Measurements from ENCODE around the gene SLC6A2.

SLC6A2 gene

DNA sequence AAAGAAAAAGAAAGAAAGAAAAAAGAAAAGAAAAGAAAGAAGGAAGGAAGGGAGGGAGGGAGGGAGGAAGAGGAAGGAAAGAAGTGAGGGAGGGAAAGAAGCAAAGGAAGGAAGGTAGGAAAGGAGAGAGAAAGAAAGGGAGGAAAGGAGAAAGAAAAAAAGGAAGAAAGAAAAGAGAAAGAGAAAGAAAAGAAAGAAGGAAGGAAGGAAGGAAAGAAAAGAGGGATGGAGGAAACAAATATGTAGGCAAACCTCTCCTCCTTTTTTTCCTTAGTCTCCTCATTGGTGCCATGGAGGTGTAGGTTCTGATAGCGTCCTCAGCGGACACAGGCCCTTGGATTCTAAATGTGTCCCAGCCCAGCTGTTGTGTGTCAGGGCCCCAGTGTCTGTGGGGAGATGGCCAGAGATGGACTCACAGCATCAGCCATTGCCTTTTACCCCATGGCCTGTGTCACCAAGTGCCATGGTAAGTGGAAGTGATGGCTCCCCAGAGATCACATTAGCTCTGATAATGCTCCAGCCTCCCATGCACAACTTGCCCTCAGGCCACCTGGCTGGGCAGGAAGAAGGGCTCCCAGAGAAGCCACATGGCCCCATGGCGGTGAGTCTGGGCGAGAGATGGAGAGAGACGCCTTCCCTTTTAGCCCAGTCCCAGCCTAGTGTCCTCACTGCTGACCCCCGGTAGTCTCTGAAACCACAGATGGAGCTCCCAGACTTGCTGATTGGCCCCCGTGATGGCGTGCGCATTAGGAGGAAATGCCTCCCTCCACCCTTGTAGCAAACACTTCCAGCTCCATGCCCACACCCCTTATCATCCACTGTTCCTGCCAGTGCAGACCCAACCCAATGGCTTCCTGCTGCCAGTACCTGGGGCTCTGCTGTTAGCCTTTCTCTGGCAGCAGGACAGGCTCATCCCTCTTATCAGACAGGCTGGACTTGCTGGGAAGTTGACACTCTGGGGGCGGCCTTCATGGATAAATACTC is 3.7 kb upstream of the SLC6A2 start:
- no peak for DNase-seq

DNA sequence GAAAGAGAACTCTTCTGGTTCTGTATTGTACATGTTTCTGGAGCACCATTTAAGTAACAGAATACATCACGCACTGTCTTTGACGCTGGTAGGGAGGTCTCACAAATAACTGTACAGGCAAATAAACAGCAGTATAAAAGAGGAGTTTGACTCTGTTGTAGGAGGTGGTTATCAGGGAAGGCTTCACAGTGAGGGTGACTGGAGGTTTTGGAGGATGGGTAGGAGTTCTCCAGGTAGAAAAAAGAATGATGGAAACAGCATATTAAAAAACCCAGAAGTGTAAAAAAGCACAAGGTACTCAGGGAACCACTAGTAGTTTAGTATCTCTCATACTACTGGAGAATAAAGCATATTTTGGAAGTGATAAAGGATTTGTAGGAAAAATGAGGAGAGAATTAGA is 2.7 kb upstream of the SLC6A2 start:
- no peak for DNase-seq

DNA sequence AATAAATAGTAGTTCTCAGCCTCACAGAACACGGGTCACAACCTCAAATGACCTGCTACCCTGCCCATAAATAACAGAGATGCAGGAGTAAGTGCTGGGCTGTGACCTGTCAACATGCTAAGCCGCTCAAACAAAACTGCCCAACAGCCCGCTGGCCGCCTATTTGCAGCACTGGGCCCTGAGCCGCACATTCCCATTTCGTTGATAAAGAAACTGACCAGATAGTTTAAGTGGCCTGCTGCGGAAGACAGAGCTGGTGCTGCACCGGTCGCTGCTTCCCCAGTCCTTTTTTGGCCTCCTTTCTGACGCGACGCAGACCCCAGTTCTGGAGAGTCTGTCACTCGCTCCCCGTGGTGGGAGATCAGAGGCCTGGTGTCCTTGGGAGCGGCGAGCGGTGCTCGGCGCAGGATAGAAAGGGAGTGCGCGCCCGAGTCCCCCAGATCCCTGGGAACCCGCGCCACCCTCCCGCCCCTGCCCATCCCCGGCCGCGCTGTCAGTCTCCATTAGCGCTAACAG is 349 bp upstream of the SLC6A2 start:
- DNase-seq = no peak

DNA sequence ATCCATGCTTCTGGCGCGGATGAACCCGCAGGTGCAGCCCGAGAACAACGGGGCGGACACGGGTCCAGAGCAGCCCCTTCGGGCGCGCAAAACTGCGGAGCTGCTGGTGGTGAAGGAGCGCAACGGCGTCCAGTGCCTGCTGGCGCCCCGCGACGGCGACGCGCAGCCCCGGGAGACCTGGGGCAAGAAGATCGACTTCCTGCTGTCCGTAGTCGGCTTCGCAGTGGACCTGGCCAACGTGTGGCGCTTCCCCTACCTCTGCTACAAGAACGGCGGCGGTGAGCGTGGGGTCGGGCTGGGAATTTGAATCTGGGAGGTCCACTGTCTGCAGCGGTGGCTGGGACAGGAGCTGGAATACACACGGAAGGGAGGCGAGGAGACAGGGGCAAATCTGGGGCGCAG is 904 bp downstream of the SLC6A2 start:
- no peak for DNase-seq

DNA sequence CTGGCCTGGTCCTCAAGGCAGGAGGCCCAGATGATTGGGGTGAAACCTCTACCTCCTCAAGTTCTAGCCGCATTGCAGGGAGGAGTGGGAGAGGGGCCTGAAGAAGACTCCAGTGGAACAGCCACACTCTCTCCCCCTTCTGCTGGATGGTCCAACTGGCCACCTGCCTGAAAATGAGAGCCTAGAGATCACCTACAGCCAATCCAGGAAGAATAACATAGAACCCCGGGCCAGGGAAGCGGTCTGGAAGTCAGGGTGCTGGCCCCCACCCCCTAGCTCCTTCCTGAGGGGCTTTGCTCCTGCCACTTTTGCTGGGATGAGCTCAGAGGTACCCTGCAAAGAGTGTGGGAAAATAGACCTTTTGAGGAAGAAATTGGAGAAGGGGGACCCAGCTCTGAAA is 1.8 kb downstream of the SLC6A2 start:
- DNase-seq = no peak

DNA sequence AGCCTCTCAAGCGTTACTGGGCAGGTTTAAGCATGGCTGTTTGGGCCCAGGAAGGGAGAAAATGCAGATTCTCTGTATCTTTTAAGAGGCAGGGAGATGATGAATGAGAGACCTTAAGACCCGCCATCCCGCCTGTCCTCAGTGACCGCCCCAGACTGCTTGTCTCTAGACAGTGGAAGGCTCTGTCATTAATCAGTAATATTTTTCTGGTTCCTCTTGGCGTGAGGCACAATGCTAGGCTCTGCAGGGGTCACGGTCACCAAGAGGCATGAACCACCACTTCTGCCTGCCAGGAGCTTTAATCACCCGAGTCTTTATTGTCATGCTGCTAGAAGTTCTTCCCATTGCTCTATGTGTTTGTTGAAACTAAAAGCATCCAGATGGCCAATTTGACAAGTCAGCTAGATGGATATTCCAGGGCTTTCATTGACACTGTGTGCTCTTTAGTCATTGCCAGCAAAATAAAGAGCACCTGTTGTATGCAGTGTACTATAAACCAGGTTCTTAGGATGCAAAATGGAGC is 3.2 kb downstream of the SLC6A2 start:
- no peak for DNase-seq

DNA sequence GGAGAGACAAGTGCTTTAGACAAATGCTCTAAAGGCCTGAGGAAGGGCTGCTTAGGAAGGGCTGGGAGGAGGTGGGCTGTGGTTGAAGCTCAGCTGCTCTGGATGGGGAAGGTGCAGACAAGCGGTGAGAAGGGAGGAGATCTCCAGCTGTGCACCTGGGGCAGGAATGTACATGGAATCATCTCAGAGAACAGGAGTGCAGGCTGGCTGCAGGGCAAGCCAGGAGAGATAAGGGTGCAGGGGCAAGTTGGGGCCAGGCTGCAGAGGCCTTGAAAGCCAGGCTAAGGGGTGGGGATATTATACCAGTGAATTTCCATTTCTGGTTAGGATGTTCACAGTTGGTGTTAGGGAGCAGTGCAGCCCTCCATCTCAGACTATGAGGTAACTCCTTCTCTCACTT is 4.2 kb downstream of the SLC6A2 start:
- DNase-seq = no peak

DNA sequence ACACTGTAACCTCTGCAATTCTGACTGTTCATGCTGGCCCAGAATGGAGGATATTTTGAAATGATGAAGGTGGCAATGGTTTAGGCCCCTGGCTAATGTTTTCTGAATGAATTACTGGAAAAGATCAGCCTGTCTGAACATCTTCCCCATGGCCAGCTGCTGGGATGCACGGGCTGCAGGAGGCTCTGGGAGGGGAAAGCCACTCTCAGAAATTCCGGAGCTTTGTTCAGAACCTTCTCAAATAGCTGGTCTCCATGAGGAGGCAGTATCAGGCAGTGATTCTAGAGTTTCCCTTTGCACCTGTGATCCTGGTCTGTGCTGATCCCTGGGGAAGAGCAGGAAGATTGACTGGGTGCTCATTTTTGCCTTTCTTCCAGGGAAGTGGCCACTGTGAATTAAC is 5.0 kb downstream of the SLC6A2 start:
- DNase-seq = no peak

DNA sequence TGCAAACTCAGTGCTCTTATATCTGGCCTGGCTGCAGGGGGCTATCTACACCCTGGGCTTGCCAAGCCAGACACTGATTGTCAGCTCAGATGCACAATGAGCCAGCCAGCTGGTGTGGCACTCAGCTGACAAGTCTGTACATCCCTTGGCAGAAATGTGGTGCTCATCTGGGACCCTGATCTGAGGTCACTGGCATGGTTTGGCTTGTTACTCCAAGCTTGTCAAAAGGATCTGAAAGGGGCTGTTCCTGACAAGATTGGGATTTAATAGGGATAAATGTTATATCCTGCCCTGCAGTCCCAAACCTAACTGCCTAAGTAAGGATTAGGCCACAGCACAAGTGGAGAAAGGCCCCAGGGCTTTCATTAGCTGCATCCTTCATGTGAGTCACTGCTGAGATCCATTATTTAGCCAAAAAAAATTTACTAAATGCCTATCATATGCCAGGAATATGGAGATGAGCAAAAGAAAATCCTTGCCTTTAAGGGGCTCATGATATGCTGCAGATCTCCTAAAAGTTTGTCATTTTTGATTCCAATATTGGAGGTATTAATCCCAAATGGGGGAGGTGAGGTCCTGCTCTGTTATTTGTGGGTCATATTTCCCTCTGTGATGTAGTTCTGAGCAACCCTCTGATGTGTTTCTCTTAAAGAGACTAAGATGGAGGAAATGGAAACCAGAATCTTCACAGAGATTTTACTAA is 6.3 kb downstream of the SLC6A2 start:
- no peak for DNase-seq

DNA sequence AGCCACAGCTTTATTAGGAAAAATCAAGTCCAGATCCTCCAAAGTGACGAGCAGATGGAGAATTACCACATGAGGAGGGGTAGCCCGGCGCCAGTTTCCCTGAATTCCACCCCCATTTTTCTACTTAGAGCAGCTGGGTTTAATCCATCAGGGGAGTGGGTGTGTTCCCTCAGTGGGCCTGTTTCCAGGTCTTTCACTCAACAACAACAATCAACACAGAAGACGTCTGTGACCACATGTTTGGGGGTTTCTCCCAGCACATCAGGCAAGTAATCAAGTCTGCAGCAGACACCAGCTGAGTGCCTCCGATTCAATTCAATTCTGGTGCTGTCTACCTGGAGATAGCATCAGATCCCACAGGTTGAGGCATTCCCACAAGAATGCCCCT is 6.8 kb downstream of the SLC6A2 start:
- no peak for DNase-seq

DNA sequence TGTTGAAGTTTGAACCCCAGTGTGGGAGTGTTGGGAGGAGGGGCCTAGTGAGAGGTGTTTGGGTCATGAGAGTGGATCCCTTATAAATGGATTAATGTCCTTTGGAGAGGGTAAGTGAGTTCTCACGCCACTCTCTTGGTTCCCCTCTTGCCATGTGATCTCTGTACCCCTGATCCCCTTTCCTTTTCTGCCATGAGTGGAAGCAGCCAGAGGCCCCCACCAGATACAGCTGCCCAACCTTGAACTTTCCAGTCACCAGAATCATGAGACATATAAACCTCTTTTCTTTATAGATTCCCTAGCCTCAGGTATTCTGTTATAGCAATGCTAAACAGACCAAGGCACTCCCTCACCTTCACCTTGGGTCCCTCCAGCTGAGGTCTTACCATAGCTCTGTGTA is 7.4 kb downstream of the SLC6A2 start:
- DNase-seq = no peak

DNA sequence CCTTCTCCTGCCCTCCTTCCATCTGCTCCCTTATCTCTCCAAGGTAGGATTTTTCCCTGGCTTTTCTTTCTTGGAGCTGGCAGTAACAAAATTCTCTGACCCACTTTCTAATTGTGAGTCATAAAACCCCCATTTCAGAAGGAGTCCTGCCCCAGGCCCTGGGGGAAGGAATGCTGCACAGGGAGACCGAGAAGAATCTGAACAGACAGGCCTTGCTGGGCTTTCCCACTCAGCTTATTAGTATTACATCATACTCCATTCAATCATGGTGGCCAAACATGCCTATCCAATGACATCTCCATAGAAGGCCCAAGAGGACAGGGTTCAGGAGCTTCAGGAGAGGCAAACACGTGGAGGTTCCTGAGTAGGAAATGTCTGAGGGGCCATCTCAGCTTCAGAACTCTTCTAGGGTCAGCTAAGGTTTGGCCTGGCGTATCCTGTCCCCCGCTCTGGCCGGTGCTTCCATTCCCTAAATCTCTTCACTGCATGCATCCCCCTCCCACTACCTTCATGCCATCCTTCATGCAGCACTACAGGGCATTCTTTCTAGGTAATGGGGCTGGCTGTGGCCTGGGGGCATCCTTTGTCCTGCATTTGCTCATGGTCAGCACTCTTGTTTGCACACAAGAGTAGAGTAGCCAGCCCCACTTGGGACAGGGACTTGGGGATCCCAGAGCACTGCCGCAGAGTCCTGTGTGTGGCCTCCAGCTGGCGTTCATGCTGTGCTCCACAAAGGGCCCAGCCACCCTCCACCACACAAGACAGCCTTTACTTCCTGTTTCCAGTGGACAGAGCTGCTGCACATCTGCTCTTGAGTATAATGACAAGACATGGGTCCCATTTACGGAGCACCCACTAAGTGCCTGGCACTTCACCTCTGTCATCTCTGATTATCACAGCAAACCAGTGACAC is 8.2 kb downstream of the SLC6A2 start:
- DNase-seq = no peak

DNA sequence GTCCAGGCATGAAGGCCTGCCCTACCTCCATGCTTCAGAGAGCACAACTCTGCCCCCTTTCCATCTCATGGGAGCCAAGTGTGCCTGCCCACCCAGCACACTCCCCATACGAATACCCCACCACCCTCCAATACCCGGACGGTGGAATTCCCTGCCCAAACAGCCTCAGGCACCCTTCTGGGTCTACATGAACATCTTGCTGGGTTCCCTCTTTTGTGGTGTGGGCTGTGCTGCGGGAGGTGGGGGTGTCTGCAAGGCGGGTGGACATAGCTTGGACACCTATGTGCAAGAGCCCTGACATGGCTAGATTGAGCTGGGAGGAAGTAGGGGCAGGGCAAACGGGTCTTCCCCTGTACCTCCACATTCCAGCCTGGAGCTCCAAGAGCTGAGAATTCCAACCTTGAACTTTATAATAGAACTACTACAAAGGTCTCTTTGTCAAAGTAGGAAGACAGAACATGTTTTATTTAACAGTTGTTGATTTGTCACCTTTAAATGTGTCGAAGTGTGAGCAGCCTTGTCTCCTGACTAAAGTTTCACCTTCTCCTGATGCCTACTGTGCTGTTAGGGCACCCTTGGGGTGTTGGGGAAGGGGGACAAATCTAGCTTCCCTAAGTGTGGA is 9.1 kb downstream of the SLC6A2 start:
- no peak for DNase-seq

DNA sequence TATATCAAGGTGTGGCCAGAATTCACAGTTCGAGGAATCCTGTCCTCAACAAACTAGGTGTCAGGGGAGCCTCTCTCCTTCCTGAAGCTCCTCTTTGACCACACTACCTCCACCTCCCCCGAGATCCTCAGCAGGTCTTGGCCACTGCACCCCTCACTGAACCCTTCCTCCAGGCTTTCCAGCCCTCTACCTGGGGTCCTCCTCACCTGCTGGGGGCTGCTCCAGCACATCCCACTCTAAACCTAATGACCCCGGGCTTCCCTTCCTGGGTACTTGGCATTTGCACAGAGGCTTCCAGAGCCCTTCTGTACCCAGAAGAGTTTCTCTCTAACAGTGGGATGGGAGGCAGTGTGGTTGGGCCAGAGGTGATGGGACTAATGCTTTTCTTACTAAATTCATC is 9.7 kb downstream of the SLC6A2 start:
- no peak for DNase-seq

DNA sequence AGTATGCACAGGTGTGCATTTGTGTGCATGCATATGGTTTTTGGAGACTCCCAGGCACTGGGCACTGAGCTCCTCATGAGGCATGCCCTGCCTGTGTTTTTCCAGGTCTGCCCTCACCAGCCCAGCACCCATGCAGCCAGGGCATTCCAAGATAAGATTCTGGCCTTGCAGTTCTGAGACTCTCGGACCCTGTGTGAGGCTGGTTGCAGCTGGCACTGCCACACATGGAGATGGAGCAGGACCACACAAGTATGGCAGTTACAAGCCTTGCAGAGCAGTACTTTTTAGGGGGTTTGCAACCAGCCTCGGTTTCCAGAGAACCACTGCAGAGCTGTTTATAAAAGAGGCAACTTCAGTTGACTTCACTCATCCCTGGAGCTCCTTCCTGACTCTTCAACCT is 10.2 kb downstream of the SLC6A2 start:
- no peak for DNase-seq

DNA sequence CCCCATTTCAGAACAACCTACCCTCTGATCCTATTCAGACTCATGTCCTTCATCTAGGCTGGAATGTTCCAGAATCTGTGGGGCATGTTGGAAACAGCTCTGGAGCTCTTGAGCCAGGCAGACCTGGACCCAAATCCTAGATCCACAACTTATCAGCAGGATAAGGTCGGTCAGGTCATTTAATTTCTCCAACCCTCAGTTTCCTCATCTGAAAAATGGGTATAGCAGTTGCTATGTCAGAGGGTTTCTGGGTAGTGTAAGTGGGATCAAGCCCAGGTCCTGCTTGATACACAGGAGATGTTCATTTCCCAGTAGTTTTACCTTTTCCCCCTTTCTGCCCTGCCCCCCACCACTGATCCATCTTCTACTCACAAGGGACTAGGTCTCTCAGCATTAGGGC is 12.0 kb downstream of the SLC6A2 start:
- DNase-seq = no peak

DNA sequence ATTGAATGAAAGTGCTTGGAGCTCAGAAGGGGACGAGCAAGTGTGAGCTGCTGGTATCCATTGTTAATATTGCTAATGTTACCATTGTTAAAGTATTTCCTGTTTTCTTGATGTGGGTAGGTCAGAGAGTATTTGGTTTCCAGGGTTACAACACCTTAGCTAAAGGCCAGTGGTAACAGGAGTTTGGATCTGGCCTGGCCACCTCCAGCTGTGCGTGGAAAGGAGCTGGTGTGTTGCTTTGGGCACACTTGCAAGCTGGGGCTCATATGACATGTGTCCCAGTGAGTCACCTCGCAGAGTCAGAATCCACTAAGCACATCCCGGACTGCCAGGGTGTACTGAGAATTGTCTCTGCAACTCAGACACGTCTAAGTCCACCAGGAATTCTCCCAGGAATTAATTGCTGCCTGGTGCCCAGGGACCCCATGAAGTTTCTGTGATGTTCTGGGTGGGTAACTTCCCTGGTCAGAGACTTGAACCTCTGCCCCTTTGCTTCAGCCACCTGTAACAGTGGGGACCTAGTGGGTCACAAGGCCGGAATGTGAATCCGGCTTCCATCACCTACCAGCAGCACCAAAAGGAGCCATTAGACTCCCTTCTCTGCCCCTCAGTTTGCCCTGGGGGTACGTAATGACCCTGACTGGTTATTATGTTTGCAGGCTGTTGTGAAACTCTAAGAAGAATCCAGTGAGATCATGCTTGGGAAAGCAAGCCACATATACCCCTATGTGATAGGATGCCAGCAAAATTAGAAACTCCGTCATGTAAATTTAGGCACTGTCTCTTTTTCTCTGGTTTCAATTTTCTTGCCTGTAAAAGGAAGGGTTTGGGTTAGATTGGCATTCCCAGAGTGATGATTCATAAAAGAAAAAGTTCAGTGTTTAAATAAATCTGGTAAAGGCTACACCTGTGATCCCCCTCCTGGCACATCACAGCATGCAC is 12.8 kb downstream of the SLC6A2 start:
- DNase-seq = no peak

DNA sequence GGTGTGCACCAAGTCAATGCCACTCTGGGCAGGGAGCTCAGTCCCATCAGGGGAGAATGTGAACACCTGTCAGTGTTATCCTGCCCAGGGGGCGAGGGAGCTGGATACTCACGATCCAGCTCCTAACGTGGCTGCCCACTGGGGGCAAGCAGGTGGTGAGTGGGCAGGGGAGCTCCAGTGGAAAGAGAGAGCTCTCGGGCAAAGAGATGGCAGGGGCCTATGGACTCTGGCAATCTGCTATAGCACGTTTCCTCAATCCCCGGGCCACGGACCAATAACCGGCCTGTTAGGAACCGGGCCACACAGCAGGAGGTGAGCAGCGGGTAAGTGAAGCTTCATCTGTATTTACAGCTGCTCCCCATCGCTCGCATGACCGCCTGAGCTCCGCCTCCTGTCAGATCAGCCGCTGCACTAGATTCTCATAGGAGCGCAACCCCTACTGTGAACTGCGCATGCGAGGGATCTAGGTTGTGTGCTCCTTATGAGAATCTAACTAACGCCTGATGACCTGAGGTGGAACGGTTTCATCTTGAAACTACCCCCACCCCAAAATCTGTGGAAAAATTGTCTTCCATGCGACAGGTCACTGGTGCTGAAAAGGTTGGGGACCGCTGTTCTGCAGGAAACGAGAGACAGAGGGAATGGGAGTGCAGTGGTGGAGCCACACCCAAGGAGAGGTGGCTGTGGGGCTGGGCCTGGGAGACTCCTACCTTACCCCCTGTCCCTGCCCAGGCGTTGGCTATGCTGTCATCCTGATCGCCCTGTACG is 15.6 kb downstream of the SLC6A2 start:
- no peak for DNase-seq

DNA sequence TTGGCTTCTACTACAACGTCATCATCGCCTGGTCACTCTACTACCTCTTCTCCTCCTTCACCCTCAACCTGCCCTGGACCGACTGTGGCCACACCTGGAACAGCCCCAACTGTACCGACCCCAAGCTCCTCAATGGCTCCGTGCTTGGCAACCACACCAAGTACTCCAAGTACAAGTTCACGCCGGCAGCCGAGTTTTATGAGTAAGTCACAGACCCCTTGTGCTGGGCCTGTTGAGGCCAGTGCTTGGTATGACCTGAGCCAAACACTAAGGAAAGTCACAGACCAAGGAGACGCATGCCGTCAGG is 16.1 kb downstream of the SLC6A2 start:
- no peak for DNase-seq

DNA sequence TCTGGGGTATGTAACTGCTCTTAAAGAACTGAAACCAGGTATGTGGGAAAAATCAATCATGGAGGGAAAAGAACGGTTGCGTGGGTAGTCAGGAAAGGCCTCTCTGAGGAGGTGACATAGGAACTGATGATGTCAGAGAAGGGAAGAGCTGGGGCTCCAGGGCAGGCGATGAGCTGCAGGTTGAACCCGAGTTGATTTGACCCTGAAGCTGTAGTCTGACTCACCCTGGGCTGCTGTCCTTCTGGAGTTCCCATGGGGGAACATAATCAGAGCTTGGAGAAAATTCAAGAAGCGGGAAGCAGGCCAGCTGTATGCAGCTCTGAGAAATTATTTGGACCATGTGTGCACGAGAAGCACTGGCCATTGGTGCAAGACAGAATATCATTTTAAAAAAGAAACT is 16.7 kb downstream of the SLC6A2 start:
- DNase-seq = no peak

All from CD4-positive, alpha-beta T cell treated with Interleukin-17A for 4 hours (primary cell).